B cell (primary cell): ENCODE results near the gene TGFBR1. TPM values are rescaled to one million over a fixed set of nuclear protein-coding genes. Genes with fewer than 3 reads are reported as not detected.
A peak's percentile ranks its signal among the peaks of the same experiment; 100 is the strongest.

ENCODE experiments used
- ATAC-seq: fragments of 200-7000 bp; cut with Tn5 transposase; one replicate; pipeline ENCODE4 v1.10.0; 2021; ENCODE audit warnings: low read depth, mild to moderate bottlenecking, moderate number of reproducible peaks, moderate library complexity
- CTCF ChIA-PET: fragments of 350-600 bp; sonication (Branson Sonifier 250); formaldehyde crosslinking; loops from one replicate; lab custom pipeline; 2021; ENCODE audit warnings: antibody characterized with exemption, inconsistent platforms; lab: Charles Lee
- POLR2A ChIA-PET: fragments of 350-600 bp; sonication (Branson Sonifier 250); formaldehyde crosslinking; loops from one replicate; lab custom pipeline; 2021; ENCODE audit warnings: antibody characterized with exemption; lab: Charles Lee
- DNase-seq: peaks from one replicate; pipeline ENCODE4 v3.0.0; 2013
- H2AFZ ChIP-seq: 2 replicates; pipeline ENCODE4 v1.6.1; 2012; ENCODE audit warnings: mild to moderate bottlenecking, low read depth, low read length; ENCODE audit not compliant: insufficient read depth, poor library complexity, severe bottlenecking
- H3K27ac ChIP-seq, 2 donors: 1 replicate in 1 of 2; 2 replicates in 1 of 2; pipeline ENCODE4 v1.5.1; 2012 to 2013; ENCODE audit warnings: low read length in 2 of 2, mild to moderate bottlenecking in 2 of 2, moderate library complexity in 1 of 2
- H3K27me3 ChIP-seq, 4 experiments: fragments of 200-600 bp in 1 of 4; sonication (generic) in 1 of 4; replicated peaks in 1 of 4; 1 replicate in 2 of 4; 2 replicates in 2 of 4; pipeline versions ENCODE4 v1.6.1 to v1.7.0; 2013 to 2016; ENCODE audit warnings: low read length in 3 of 4, mild to moderate bottlenecking in 2 of 4, mixed read lengths in 1 of 4, moderate library complexity in 1 of 4; ENCODE audit not compliant: insufficient read depth in 4 of 4, control insufficient read depth in 3 of 4; ENCODE audit errors: control extremely low read depth in 1 of 4
- H3K36me3 ChIP-seq, 2 experiments: replicated peaks in 1 of 2; 1 replicate in 1 of 2; 2 replicates in 1 of 2; pipeline versions ENCODE4 v1.6.1 to v1.7.1; 2013; ENCODE audit warnings: low read length in 1 of 2; ENCODE audit not compliant: insufficient read depth in 2 of 2, control insufficient read depth in 1 of 2; ENCODE audit errors: control extremely low read depth in 1 of 2, extremely low read depth in 1 of 2
- H3K4me1 ChIP-seq, 2 donors: fragments of 200-600 bp in 1 of 2; sonication (generic) in 1 of 2; 1 replicate in 1 of 2; 2 replicates in 1 of 2; pipeline versions ENCODE4 v1.5.1 to v1.6.1; 2013 to 2017; ENCODE audit warnings: low read length in 2 of 2; ENCODE audit not compliant: control insufficient read depth in 2 of 2, insufficient read depth in 2 of 2
- H3K4me2 ChIP-seq: replicated peaks from 2 replicates; pipeline ENCODE3; 2012; ENCODE audit warnings: mild to moderate bottlenecking, low read depth, low read length; ENCODE audit not compliant: poor library complexity, severe bottlenecking
- H3K4me3 ChIP-seq, 5 experiments: fragments of 200-600 bp in 1 of 5; sonication (generic) in 1 of 5; 1 replicate in 3 of 5; 2 replicates in 2 of 5; pipeline versions ENCODE4 v1.5.1 to v1.7.0; 2011 to 2016; ENCODE audit warnings: low read length in 4 of 5, mild to moderate bottlenecking in 4 of 5, low read depth in 2 of 5, control low read depth in 1 of 5, moderate library complexity in 1 of 5; ENCODE audit not compliant: insufficient read depth in 1 of 5; ENCODE audit errors: control extremely low read depth in 1 of 5, extremely low read depth in 1 of 5
- H3K79me2 ChIP-seq: fragments of 200-600 bp; sonication (generic); one replicate; pipeline ENCODE4 v1.6.0; 2016; ENCODE audit warnings: low read length; ENCODE audit not compliant: control insufficient read depth, insufficient read depth
- H3K9ac ChIP-seq: fragments of 200-600 bp; sonication (generic); 2 replicates; pipeline ENCODE4 v1.6.1; 2017; ENCODE audit warnings: mild to moderate bottlenecking, low read length, moderate library complexity
- H3K9me3 ChIP-seq, 3 donors: one replicate each; pipeline versions ENCODE4 v1.6.1 to v1.7.1; 2013; ENCODE audit warnings: low read length in 2 of 3; ENCODE audit not compliant: control insufficient read depth in 2 of 3, insufficient read depth in 1 of 3; ENCODE audit errors: control extremely low read depth in 1 of 3
- H4K20me1 ChIP-seq: 2 replicates; pipeline ENCODE4 v1.6.0; 2012; ENCODE audit warnings: mild to moderate bottlenecking, low read length; ENCODE audit not compliant: insufficient read depth, control insufficient read depth, poor library complexity, severe bottlenecking
- H3K27ac Mint-ChIP-seq: one replicate; pipeline ENCODE4 v1.8.0; 2021; ENCODE audit warnings: mixed read lengths
- H3K27me3 Mint-ChIP-seq: one replicate; pipeline ENCODE4 v1.8.0; 2021; ENCODE audit warnings: mixed read lengths
- H3K4me1 Mint-ChIP-seq: one replicate; pipeline ENCODE4 v1.8.0; 2021; ENCODE audit warnings: mixed read lengths
- H3K4me3 Mint-ChIP-seq: one replicate; pipeline ENCODE4 v1.8.0; 2021; ENCODE audit warnings: mixed read lengths
- H3K9me3 Mint-ChIP-seq: one replicate; pipeline ENCODE4 v1.8.0; 2022; ENCODE audit warnings: mixed read lengths; ENCODE audit not compliant: insufficient read depth
- EZH2 ChIP-seq: IDR thresholded peaks from 2 replicates; pipeline ENCODE4 v1.6.1; 2012; ENCODE audit warnings: borderline replicate concordance, low read depth, mild to moderate bottlenecking, moderate library complexity, low read length; ENCODE audit not compliant: insufficient read depth, poor library complexity, severe bottlenecking
- WGBS: methylation state at CpG from one replicate; pipeline ENCODE4 v1.1.5; 2013; ENCODE audit warnings: missing lambda C conversion rate; ENCODE audit not compliant: insufficient coverage; 5-methylcytosine and 5-hydroxymethylcytosine counted together
- intact Hi-C: fragments of 100-400 bp; cut with micrococcal nuclease; formaldehyde crosslinking; loops from one replicate; pipeline ENCODE4 v1.10.0; 2022
- polyA plus RNA-seq: library from polyadenylated mRNA; depleted of rRNA; stranded (reverse); fragments of >200 nt; gene quantifications from 2 replicates; pipeline ENCODE4 v1.2.3, GENCODE V29; 2012
- total RNA-seq, 2 donors: library from RNA; stranded (reverse); fragments of 120-200 nt in 1 of 2; gene quantifications; 1 replicate in 1 of 2; 2 replicates in 1 of 2; pipeline versions ENCODE4 v1.2.3 to v1.2.4, GENCODE V29; 2013 to 2022
- TF ChIP-seq, protein P1 (sequence below): fragments of 200-600 bp; IDR thresholded peaks from one replicate; pipeline ENCODE4 v1.8.0; 2022; ENCODE audit warnings: antibody characterized with exemption, mild to moderate bottlenecking

The TGFBR1 gene
- total and polyA plus RNA-seq, 2 donors (not counting 1 experiment from before 2014, with no cell fraction given) = 3.0 to 60.7 TPM

DNA sequence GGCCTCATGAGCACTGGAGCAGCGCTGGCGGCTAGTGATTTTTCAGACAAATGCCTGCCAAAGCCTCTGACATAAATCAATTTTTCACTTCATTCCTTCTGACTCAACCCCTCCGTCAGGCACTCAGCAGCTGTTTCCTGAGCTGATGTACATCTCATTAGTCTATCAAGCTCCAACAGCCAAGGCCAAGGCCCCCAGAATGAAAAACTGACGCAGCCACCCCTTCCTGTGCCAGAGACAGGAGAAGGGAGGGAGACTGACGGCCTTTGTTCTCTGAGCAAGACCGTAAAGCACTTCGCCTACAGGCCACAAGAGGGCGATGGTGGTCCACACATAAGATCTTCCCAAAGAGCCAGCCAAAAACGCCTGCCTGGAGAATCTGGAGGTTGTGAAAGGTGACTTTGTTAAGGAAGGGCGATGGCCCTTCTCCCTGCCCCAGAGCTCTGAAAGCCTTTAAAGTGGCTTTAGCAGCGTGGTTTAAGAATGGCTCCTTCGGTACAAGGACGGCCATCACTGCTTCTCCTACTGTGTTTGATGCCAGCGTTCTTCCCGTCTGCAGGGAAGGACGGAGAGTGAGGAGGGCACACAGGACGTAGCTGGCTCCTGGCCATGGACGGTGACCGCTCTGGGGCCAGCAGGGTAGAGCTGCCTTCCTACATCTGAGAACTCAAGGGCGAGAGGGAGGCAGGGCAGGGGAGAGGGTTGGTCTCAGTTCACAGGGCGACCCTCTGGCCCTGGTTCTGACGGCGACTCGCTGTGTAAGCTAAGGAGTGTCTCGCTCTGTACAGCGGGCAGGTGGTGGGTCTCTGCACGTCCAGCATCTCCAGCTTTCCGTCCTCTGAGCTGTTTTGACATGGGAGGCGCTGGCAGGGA is 79.8 kb downstream of the TGFBR1 start:
- no peak for TF ChIP-seq EZH2
- TF ChIP-seq, protein P1, sequence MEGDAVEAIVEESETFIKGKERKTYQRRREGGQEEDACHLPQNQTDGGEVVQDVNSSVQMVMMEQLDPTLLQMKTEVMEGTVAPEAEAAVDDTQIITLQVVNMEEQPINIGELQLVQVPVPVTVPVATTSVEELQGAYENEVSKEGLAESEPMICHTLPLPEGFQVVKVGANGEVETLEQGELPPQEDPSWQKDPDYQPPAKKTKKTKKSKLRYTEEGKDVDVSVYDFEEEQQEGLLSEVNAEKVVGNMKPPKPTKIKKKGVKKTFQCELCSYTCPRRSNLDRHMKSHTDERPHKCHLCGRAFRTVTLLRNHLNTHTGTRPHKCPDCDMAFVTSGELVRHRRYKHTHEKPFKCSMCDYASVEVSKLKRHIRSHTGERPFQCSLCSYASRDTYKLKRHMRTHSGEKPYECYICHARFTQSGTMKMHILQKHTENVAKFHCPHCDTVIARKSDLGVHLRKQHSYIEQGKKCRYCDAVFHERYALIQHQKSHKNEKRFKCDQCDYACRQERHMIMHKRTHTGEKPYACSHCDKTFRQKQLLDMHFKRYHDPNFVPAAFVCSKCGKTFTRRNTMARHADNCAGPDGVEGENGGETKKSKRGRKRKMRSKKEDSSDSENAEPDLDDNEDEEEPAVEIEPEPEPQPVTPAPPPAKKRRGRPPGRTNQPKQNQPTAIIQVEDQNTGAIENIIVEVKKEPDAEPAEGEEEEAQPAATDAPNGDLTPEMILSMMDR = peak; percentile 99
- WGBS = 60% methylated on average over 24 of the region's 29 CpGs
- Mint-ChIP-seq H3K27ac (peak overlapping the region; percentile 84), H3K4me3 (peak overlapping the region; percentile 62), H3K4me1 (peaks cover 92% of the 10 kb centered on the region), H3K27me3 (no peaks in the 10 kb centered on the region), H3K9me3 (no peaks in the 10 kb centered on the region)
- DNase-seq (peak; percentile 89), ATAC-seq (peak; percentile 86)
- H3K4me3 ChIP-seq = peak overlapping the region in 3 of 5 experiments; percentile 6 to 36 (median 29)
- H3K4me2 ChIP-seq = peak overlapping the region; percentile 59
- H2AFZ ChIP-seq = peak overlapping the region; percentile 77
- H3K4me1 ChIP-seq = peaks cover 49 to 65% of the 10 kb centered on the region in 2 donors
- H3K27ac ChIP-seq = peak overlapping the region in 1 of 2 donors; percentile 3
- H4K20me1 ChIP-seq = no peaks in the 10 kb centered on the region
- ChIA-PET CTCF (interaction anchor here (0.6 to 11.1 kb wide), 53 partner anchors 9 to 1140 kb away, joined by 3 to 185 read pairs (median 5); partner anchors contain the start of genes ALG2, NR4A3 and SEC61B), POLR2A (interaction anchor here (0.6 to 2.1 kb wide), 10 partner anchors 17 to 1092 kb away, joined by 3 to 17 read pairs (median 4); partner anchors contain the start of genes ALG2, NR4A3 and SEC61B)
- H3K27me3 ChIP-seq = no peaks in the 10 kb centered on the region
- H3K79me2 ChIP-seq = no peaks in the 10 kb centered on the region
- intact Hi-C loops = loop anchor here (1.0 to 10.0 kb wide), 13 partner anchors 17 to 1139 kb away; partner anchors contain the start of genes SEC61B and STX17
- H3K9me3 ChIP-seq = no peaks in the 10 kb centered on the region
- no peaks in the 10 kb centered on the region for H3K36me3 ChIP-seq
- peak overlapping the region; percentile 1 for H3K9ac ChIP-seq
